Hippocampal formation (tissue), 2 donors: ENCODE results near the gene TMPRSS9.
"Not testable (repeated sequence)": the region's sequence is repeated elsewhere in the genome, so short reads cannot be mapped to it uniquely, and the experiment has no call there.

ENCODE experiments used
- DNase-seq, 2 donors: peaks; one replicate each; lab custom pipeline; 2025; lab: John Stamatoyannopoulos, UW

The TMPRSS9 gene

GRCh38 chr19:2362046-2362969 is 2.2 kb downstream of the TMPRSS9 start:
- no peak for DNase-seq

DNA sequence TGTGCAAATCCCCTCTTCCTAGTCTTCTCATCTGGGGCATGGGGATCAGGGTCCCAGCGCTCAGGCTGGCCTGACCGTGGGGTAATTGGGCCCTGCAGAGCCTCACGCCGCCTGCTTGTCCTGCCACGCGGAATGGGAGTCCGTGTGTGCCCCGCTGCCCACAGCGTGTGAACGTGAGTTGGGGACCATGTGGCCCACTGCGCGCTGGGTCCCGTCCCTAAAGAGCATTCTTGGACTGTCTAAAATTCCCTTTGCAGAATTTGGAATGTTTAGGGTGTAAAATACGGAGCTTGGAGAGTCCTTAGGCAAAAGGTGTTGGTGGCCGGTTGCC is 2.9 kb downstream of the TMPRSS9 start:
- no peak for DNase-seq

- DNase-seq: no peak
Measured at GRCh38 chr19:2363419-2363818, 3.4 kb downstream of the TMPRSS9 start.

GRCh38 chr19:2365201-2365970 is 5.3 kb downstream of the TMPRSS9 start:
- DNase-seq: no peak

- DNase-seq: no peak
Measured at GRCh38 chr19:2371656-2372055, 11.6 kb downstream of the TMPRSS9 start.

DNA sequence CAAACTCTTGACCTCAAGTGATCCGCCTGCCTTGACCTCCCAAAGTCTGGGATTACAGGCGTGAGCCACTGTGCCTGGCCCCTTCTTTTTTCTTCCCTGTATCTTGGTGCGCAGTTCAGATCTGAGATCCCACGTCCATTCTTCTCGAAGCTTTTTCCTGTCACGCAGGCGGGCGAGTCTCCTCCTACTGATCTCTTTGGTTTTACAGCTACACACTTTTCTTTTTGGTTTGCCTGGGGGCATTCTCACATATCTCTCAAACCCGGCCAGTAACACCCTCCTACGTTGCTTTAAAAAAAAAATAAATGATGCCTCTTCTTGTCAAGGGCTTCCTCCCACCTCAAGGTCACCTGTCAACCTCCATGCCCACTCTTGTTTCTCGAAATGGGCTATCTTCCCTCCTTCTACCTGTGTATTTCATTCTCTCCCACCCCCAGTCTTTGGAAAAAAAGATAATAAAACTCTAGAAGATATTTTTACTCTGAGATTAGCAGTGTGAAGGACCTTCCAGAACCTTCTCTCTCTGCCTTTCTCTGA is 12.1 kb downstream of the TMPRSS9 start:
- DNase-seq: no peak

DNA sequence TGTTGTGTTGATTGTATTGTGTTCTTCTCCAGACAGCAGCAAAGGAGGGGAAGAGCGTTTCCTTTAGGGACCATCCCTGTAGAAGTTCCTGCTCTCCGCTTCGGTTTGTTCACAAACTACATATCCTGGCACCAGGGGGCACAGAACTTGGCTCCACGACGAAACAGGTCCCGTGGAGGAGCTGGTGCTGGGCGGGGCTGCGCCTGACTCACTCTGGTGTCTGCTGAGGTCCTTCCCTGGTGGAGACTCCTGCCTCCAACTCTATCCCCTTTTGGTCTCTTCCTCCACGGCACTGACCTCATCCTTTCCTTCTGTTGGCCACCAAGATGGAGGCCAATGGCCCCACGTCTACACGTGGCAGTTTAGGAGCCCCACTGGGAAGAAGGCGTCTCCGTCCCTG is 14.7 kb downstream of the TMPRSS9 start:
- no peak for DNase-seq

- no peak for DNase-seq
Measured at GRCh38 chr19:2375353-2376121, 15.5 kb downstream of the TMPRSS9 start.

DNA sequence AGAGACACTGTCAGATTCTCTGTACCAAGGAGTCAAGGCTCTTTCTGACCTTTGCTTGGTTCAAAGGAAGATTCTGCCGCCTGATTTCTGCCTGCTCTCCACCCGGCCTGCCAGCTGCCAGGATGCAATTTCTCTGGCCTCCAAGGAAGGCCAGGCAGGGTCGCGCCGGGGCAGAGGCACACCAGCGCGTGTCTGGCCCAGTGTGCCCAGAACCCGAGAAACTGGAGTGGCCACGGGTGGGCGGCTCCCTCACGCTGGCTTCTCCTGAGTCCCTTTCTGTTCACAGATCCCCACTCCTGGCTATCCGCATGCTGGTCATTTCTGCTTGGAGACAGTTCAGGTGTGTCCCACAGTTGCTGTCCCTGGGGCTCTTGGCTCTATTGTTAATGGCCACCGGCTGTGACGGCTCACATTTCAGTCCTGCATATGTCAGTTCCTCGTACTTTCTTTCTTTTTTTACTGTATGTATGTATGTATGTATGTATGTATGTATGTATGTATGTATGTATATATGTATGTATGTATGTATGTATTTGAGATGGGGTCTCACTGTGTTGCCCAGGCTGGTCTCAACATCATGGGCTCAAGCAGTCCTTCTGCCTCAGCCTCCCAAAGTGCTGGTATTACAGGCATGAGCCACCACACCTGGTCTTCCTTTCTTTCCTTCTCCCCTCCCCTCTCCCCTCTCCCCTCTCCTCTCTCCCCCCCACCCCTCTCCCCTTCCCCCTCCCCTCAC is 16.9 kb downstream of the TMPRSS9 start:
- DNase-seq: no peak

DNA sequence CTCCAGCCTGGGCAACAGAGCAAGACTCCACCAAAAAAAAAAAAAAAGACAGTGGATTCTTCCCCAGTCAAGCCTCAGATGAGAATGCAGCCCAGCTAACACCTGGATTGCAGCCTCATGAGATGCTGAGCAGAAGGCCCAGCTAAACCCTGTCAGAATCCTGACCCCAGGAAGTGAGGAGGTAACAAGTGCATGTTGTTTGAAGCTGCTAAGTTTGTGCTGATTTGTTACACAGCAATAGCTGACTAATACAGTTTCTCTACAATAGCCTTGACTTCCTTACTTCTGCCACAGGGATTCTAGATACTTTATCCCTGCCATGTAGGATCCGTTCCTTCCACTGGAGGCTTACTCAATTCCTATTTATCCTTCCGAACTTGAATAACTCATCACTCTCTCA is 20.5 kb downstream of the TMPRSS9 start:
- no peak for DNase-seq

- DNase-seq: peak; percentile 86 to 98
Measured at GRCh38 chr19:2381148-2381820, 21.2 kb downstream of the TMPRSS9 start.

DNA sequence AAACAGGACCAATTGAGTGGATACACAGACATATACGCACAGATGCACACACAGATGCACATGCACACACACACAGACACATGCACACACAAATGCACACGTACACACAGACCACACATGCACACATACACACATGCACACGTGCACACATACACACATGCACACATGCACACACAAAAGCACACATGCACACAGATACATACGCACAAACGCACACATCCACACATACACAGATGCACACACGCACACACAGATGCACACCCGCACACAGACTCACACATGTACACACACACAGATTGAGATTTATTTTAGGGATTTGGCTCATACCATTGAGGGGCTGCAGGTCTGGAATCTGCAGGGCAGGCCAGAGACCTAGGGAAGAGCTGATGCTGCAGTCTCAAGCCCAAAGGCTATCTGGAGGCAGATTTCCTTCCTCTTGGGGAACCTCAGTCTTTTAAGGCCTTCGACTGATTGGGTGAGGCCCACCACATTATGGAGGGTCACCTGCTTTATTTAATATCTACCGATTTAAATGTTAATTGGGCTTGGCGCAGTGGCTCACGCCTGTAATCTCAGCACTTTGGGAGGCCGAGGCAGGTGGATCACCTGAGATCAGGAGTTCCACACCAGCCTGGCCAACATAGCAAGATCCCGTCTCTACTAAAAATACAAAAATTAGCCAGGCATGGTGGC is 22.6 kb downstream of the TMPRSS9 start:
- DNase-seq: no peak

- DNase-seq: no peak
Measured at GRCh38 chr19:2385053-2385721, 25.1 kb downstream of the TMPRSS9 start.

DNA sequence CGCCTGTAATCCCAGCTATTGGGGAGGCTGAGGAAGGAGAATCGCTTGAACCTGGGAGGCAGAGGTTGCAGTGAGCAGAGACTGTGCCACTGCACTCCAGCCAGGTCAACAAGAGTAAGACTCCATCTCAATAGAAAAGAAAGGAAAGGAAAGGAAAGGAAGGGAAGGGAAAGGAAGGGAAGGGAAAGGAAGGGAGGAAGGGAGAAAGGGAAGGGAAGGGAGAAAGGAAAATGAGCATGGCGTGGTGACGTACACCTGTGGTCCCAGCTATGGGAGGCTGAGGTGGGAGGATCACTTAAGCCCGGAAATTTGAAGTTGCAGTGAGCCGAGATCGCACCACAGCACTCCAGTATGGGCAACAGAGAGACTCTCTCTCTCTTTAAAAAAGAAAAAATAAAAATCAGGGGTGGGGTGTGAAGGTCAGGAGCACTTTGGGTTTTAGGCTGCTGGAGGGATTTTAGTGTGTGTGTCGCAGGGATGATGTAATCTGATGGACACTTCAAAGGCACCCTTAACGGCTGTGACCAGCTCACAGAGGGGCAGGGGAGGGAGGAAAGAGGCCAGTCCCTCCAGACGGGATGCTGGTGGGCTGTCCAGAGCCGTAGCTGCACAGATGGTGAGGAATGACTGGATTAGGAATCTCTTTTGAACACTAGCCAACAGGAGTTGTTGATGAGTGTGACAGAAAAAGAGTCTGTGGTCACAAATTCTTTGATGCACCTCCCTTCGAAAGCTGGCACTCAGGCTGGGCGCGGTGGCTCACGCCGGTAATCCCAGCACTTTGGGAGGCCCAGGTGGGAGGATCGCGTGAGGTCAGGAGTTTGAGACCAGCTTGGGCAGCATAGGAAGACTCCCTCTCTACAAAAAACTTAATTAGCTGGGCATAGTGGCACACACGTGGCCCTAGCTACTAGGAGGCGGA is 27.6 kb downstream of the TMPRSS9 start:
- no peak for DNase-seq

DNA sequence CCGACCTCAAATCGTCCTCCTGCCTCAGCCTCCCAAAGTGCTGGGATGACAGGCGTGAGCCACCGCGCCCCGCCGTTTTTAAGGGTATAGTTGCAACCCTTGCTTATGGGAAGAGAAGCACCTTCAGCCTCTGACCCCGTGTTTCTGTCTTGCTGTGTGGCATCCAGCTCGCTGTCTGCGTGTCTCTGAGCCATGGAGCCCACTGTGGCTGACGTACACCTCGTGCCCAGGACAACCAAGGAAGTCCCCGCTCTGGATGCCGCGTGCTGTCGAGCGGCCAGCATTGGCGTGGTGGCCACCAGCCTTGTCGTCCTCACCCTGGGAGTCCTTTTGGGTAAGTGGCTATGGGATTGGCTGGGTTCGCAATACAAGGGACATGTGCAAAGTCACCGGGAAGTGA is 29.5 kb downstream of the TMPRSS9 start:
- no peak for DNase-seq

GRCh38 chr19:2391118-2391725 is 31.2 kb downstream of the TMPRSS9 start:
- DNase-seq: peak; percentile 20 to 51

DNA sequence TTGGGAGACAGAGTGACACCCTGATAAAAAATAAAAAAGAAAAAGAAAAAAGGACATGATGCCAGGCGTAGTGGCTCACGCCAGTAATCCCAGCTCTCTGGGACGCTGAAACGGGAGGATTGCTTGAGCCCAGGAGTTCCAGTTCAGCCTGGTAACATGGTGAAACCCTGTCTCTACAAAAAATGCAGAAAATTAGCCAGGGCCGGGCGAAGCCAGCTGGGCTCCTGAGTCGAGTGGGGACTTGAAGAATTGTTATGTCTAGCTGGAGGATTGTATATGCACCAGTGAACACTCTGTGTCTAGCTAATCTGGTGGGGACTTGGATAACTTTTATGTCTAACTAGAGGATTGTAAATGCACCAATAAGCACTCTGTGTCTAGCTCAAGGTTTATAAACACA is 32.3 kb downstream of the TMPRSS9 start:
- no peak for DNase-seq

GRCh38 chr19:2392899-2393298 is 32.8 kb downstream of the TMPRSS9 start:
- not testable (repeated sequence) for DNase-seq
